HCEC 1CT (cell line): ENCODE results near the gene GNG7.
"Not testable (repeated sequence)": the region's sequence is repeated elsewhere in the genome, so short reads cannot be mapped to it uniquely, and the experiment has no call there.

Experiments
- DNase-seq: peaks from one replicate; pipeline ENCODE4 v3.0.0-alpha.2; 2017

Gene GNG7

GRCh38 chr19:2529473-2529918 is 173.0 kb downstream of the GNG7 start:
- peak; percentile 98 for DNase-seq

DNA sequence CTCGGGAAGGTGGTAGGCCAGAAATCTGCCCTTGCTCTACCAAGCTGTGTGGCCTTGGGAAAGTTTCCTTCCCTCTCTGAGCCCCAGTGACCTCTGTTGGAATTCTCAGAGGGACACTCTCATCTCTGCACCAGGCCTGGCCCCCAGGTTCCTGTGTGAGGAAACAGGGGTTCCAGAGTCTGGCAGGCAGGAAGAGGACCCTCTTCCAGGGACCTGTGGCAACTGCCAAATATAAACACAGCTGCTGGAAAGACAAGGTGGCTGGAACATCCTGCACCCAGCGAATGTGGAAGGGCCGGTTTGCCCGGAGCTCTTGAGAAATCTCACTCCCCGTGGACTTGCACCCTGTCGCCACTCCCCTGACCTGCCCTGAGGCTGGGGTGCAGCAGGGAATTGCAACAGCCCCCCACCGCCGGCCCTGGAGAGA is 173.8 kb downstream of the GNG7 start:
- no peak for DNase-seq

GRCh38 chr19:2527686-2528085 is 174.8 kb downstream of the GNG7 start:
- DNase-seq = no peak

DNA sequence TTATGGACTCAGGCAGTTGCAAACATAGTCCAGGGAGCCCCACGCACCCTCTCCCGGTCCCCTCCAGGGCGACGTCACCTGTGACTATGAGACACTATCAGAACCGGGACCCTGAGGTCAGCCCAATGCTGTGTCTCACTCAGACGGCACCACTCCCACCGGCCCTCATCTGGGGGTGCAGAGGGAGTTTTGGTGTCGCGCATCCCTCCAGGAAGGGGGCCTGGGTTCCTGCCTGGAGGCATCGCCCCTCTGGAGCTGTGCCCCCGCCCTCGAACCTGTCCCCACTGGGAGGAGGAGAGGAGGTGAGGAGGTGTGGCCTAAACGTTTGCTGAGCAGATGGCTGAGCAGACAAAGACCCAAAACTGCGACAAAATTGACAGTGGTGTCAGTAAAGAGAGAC is 175.3 kb downstream of the GNG7 start:
- DNase-seq = no peak

- peak; percentile 72 for DNase-seq
These were observed 177.4 kb downstream of the GNG7 start for GRCh38 chr19:2524840-2525723.

- DNase-seq = no peak
These were observed 178.1 kb downstream of the GNG7 start for GRCh38 chr19:2524361-2524839.

GRCh38 chr19:2523630-2524311 is 178.7 kb downstream of the GNG7 start:
- DNase-seq = peak; percentile 31

GRCh38 chr19:2519482-2519881 is 183.0 kb downstream of the GNG7 start:
- no peak for DNase-seq

DNA sequence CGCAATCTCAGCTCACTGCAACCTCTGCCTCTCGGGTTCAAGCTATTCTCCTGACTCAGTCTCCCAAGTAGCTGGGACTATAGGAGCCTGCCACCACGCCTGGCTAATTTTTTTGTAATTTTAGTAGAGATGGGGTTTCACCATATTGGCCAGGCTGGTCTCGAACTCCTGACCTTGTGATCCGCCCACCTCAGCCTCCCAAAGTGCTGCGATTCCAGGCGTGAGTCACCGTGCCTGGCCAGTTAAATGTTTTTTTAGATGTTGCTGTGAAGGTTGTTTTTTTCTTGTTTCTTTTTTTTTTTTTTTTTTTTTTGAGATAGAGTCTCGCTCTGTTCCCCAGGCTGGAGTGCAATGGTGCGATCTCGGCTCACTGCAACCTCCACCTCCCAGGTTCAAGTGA is 183.6 kb downstream of the GNG7 start:
- not testable (repeated sequence) for DNase-seq

- no peak for DNase-seq
These were observed 184.5 kb downstream of the GNG7 start for GRCh38 chr19:2517881-2518601.

GRCh38 chr19:2516727-2517126 is 185.8 kb downstream of the GNG7 start:
- no peak for DNase-seq

DNA sequence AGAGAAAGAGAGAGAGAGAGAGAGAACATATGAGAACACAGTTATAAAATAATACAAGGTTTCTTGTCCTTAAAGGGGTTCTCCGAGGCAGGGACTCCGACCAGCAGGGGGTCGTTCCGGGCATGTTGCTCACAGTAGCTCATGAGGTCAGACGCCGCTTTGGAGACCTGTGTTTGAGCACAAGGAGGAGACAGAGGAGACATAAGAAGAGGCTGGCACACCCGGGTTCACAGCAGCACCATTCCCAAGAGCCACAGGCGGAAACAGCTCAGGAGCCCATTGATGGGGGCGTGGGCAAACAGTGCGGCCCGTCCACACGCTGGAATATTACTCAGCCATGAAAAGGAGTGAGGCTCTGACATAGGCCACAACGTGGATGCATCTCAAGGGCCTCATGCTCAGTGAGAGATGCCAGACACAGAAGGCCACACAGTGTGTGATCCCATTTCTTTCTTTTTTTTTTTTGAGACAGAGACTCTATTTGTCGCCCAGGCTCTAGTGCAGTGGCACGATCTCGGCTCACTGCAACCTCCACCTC is 187.4 kb downstream of the GNG7 start:
- no peak for DNase-seq

GRCh38 chr19:2512523-2513431 is 189.7 kb downstream of the GNG7 start:
- no peak for DNase-seq

GRCh38 chr19:2511991-2512390 is 190.5 kb downstream of the GNG7 start:
- DNase-seq = no peak

DNA sequence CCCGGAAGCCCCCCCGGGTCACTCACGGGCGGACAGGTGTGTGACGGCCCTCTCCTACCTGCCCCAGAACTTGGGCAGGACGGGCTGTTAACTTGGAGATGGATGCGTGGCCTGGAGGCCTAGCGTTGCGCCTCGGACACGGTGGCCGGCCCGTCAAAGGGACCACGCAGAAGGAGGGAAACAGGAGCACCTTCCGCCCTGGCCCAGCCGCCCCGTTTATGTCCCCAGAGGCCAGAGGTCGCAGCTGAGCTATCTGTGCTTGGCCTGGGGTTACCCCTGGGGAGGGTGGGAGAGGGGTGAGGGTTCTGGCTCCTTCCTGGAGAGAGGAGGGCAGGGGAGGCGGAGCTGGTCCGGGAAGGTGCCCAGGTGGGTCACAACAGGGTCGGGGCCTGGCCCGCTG is 190.9 kb downstream of the GNG7 start:
- DNase-seq = no peak

- DNase-seq = no peak
These were observed 193.4 kb downstream of the GNG7 start for GRCh38 chr19:2509096-2509495.

- peak; percentile 57 for DNase-seq
These were observed 195.4 kb downstream of the GNG7 start for GRCh38 chr19:2507109-2507508.

DNA sequence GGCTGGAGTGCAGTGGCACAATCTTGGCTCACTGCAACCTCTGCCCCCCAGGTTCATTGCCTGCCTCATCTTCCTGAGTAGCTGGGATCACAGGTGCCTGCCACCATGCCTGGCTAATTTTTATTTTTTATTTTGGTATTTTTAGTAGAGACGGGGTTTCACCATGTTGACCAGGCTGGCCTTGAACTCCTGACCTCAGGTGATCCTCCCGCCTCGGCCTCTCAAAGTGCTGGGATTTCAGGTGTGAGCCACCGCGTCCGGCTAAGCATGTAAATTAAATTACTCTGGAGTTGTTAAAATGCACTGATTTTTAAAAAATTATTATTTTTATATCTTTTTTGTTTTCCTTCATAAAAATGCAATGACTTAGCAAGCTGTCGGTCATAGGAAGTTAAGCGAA is 195.8 kb downstream of the GNG7 start:
- not testable (repeated sequence) for DNase-seq

DNA sequence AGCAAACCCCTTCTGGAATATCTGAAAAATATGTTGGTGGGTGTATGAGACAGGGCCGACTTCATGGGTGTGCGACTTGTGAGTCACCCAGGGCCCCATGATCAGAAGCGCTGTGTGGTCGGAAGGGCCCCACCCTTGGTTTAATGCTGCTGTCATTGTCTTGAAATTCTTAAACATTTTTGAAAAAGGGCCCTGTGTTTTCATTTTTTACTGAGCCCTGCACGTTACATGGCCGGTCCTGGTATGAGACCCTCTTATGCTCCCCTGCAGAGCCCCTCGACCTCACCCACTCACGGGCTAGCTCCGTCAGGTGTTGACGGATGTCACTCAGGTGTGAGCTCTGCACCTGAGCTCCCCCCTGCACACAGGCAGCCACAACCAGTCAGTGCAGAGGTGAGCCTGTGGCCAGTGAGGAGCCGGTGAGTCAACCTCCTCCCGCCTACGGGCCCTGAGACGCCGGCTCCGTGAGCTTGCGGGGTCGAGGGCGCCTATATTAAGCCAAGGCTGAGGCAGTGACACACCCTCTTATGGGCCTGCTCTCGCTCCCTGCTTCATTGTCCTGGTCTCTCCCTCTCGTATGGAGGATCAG is 198.9 kb downstream of the GNG7 start:
- peak; percentile 58 for DNase-seq

GRCh38 chr19:2500841-2501261 is 201.6 kb downstream of the GNG7 start:
- DNase-seq = no peak

GRCh38 chr19:2500156-2500555 is 202.3 kb downstream of the GNG7 start:
- no peak for DNase-seq
